ENCODE data around the gene ARMH3.

DNA sequence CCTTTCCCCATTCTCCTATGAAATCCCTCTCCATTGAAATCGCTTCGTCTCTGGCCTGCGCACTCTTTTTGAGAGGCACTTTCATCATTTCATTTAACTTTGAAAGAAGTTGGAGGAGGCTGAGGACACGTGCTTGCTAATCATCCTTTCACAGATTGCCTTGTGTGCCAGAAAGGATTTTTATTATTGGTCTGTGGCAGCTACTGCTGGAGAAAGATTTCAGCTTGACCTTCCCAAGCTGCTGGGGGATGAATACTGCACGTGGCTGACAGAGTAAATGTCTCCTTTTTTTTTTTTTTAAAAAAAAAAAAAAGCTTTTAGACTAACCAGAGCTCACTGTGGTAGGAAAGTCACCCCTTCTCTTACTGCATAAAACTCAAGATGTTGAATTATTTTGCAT, 168.2 kb downstream of the ARMH3 start:
- TF ChIP-seq, protein P1, sequence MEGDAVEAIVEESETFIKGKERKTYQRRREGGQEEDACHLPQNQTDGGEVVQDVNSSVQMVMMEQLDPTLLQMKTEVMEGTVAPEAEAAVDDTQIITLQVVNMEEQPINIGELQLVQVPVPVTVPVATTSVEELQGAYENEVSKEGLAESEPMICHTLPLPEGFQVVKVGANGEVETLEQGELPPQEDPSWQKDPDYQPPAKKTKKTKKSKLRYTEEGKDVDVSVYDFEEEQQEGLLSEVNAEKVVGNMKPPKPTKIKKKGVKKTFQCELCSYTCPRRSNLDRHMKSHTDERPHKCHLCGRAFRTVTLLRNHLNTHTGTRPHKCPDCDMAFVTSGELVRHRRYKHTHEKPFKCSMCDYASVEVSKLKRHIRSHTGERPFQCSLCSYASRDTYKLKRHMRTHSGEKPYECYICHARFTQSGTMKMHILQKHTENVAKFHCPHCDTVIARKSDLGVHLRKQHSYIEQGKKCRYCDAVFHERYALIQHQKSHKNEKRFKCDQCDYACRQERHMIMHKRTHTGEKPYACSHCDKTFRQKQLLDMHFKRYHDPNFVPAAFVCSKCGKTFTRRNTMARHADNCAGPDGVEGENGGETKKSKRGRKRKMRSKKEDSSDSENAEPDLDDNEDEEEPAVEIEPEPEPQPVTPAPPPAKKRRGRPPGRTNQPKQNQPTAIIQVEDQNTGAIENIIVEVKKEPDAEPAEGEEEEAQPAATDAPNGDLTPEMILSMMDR (IDR thresholded peaks at IDR 0.05): no peak
- no peak for TF ChIP-seq POLR2A (IDR thresholded peaks at IDR 0.05)

Data from testis (tissue), 2 donors.